GM23248 (cell line): Measurements from ENCODE around the gene KCNC2. TPM values are rescaled to one million over a fixed set of nuclear protein-coding genes. Genes with fewer than 3 reads are reported as not detected.

Source experiments
- DNase-seq: peaks from one replicate; pipeline ENCODE4 v3.0.0-alpha.2; 2015
- H2AFZ ChIP-seq: fragments of 200-600 bp; sonication (generic); 2 replicates; pipeline ENCODE4 v1.6.1; 2016; ENCODE audit warnings: antibody characterized with exemption
- H3F3A ChIP-seq: fragments of 200-600 bp; sonication (generic); 2 replicates; pipeline ENCODE4 v1.6.1; 2016; ENCODE audit warnings: mild to moderate bottlenecking, antibody characterized with exemption, mixed run types; ENCODE audit not compliant: insufficient read depth
- H3K27ac ChIP-seq: fragments of 200-600 bp; sonication (generic); 2 replicates; pipeline ENCODE4 v1.5.1; 2016; ENCODE audit warnings: mild to moderate bottlenecking
- H3K27me3 ChIP-seq: fragments of 200-600 bp; sonication (generic); replicated peaks from 2 replicates; pipeline ENCODE4 v1.6.1; 2016; ENCODE audit warnings: mild to moderate bottlenecking; ENCODE audit not compliant: insufficient read depth
- H3K36me3 ChIP-seq: fragments of 200-600 bp; sonication (generic); 2 replicates; pipeline ENCODE4 v1.6.1; 2016; ENCODE audit warnings: low read depth, mild to moderate bottlenecking
- H3K4me1 ChIP-seq: fragments of 200-600 bp; sonication (generic); 2 replicates; pipeline ENCODE4 v1.6.1; 2016; ENCODE audit warnings: mild to moderate bottlenecking; ENCODE audit not compliant: insufficient read depth
- H3K4me2 ChIP-seq: fragments of 200-600 bp; sonication (generic); one replicate; pipeline ENCODE4 v1.6.1; 2016; ENCODE audit warnings: mild to moderate bottlenecking; ENCODE audit not compliant: unreplicated experiment
- H3K4me3 ChIP-seq: fragments of 200-600 bp; sonication (generic); 2 replicates; pipeline ENCODE4 v1.5.1; 2016; ENCODE audit warnings: mild to moderate bottlenecking
- H3K79me2 ChIP-seq: fragments of 200-600 bp; sonication (generic); 2 replicates; pipeline ENCODE4 v1.6.1; 2016; ENCODE audit warnings: mild to moderate bottlenecking; ENCODE audit not compliant: insufficient read depth
- H3K9ac ChIP-seq: fragments of 200-600 bp; sonication (generic); 2 replicates; pipeline ENCODE4 v1.6.1; 2016; ENCODE audit warnings: mild to moderate bottlenecking
- H3K9me2 ChIP-seq: fragments of 200-600 bp; sonication (generic); 2 replicates; pipeline ENCODE4 v1.6.1; 2016; ENCODE audit warnings: mixed run types, mild to moderate bottlenecking, moderate library complexity; ENCODE audit not compliant: insufficient read depth
- H3K9me3 ChIP-seq: fragments of 200-600 bp; sonication (generic); one replicate; pipeline ENCODE4 v1.6.1; 2017; ENCODE audit warnings: low read depth
- H4K20me1 ChIP-seq: fragments of 200-600 bp; sonication (generic); 2 replicates; pipeline ENCODE4 v1.6.0; 2016; ENCODE audit not compliant: insufficient read depth
- EZH2 ChIP-seq: fragments of 200-600 bp; sonication (generic); IDR thresholded peaks from 2 replicates; pipeline ENCODE4 v1.6.1; 2018; ENCODE audit warnings: antibody characterized with exemption, mild to moderate bottlenecking; ENCODE audit not compliant: insufficient read depth, poor library complexity, severe bottlenecking
- EZH2phosphoT487 ChIP-seq: fragments of 200-600 bp; sonication (generic); IDR thresholded peaks from 2 replicates; pipeline ENCODE4 v1.6.1; 2018; ENCODE audit warnings: antibody characterized with exemption, moderate library complexity, mild to moderate bottlenecking, low read depth; ENCODE audit not compliant: insufficient read depth
- WGBS, 2 experiments: methylation state at CpG; one replicate each; pipeline ENCODE4 v1.1.6; 2015 to 2017; ENCODE audit warnings: low lambda C conversion rate in 2 of 2, low coverage in 1 of 2; ENCODE audit errors: missing lambda C conversion rate in 2 of 2; 5-methylcytosine and 5-hydroxymethylcytosine counted together
- in situ Hi-C: fragments of 300-500 bp; cut with MboI; formaldehyde crosslinking; loops from 2 replicates; pipeline ENCODE4 v1.15.0; 2020
- polyA plus RNA-seq: library from polyadenylated mRNA; unstranded; fragments of >200 nt; fragmentation: Nextera tagmentation; extraction: Ambion mirVana; gene quantifications from 2 replicates; pipeline ENCODE4 v1.2.1, GENCODE V29; 2016
- total RNA-seq: library from RNA; depleted of rRNA; stranded (reverse); fragments of >200 nt; shearing (Covaris generic); gene quantifications from 2 replicates; pipeline ENCODE4 v1.2.3, GENCODE V29; 2014

Gene KCNC2
- total and polyA plus RNA-seq, 2 experiments from 2014 or later: not detected

DNA sequence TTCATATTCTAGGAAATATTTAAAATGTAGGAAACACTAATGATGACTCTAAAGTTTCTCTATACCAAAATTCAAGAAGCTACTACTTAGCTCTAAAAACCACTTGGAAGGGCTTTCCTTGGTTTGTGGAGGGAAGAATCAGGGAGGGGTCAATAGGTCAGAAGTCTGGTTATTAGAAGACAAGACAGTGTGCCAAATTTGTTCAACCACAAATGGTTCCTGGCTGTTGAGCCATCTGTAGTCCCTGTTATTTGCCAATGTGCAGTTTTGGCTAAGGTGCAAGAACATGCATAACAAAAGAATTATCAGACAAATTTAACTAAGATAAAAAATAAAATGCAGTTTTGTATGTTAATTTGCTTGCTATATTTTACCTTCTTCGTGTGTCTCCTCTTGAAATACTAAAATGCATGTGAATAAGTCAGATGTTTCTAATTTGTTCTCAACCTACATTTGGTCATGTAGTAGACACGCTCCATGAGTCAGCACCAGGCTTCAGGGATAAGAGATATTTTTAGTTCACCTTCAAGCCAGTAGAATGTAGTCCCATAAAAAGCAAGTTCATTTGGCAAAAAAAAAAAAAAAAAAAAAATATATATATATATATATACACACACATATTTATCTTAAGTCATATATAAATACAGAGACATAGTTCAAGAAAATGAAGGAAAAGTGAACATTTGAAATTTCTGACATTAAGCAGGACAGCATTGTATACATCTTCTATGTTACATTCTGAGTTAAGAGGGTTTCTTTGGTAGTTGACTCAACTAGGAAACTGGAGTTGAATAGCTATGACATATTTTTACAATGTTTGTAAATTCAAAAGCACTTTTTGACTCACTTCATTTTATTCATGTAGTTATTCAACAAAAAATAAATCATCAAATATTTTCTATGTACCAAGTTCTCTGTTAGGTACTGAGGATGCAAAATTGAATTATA, 123.3 kb downstream of the KCNC2 start:
- 1 to 2% methylated on average over 2 of the region's 2 CpGs for WGBS, 2 experiments
- Histone ChIP-seq H4K20me1 (no peaks in the 10 kb centered on the region), H3K4me3 (no peak overlapping the region), H3K36me3 (no peaks in the 10 kb centered on the region), H3K27me3 (0 out of 2 replicates have a peak, but pooled peaks cover 3% of the 10 kb centered on the region), H3F3A (peaks cover 23% of the 10 kb centered on the region), H3K4me2 (peak overlapping the region; percentile 27), H3K79me2 (no peaks in the 10 kb centered on the region), H3K27ac (no peak overlapping the region), H3K9me3 (no peaks in the 10 kb centered on the region), H3K9me2 (no peaks in the 10 kb centered on the region), H2AFZ (no peak overlapping the region), H3K9ac (no peak overlapping the region), H3K4me1 (peaks cover 13% of the 10 kb centered on the region)
- in situ Hi-C loops: no loop called here
- DNase-seq: peak; percentile 82
- TF ChIP-seq EZH2phosphoT487 (0 out of 2 replicates have a peak, but pooled peaks have one; percentile 41), EZH2 (no peak)

GRCh38 chr12:75081305-75081704, 128.3 kb downstream of the KCNC2 start:
- 5 to 6% methylated on average over 2 of the region's 2 CpGs for WGBS, 2 experiments
- H3K4me2 ChIP-seq: no peak overlapping the region
- no peak overlapping the region for H3K27ac ChIP-seq
- H3K9me2 ChIP-seq: no peaks in the 10 kb centered on the region
- no peak overlapping the region for H3K4me3 ChIP-seq
- peaks cover 8% of the 10 kb centered on the region for H3K4me1 ChIP-seq
- H3K9ac ChIP-seq: no peak overlapping the region
- TF ChIP-seq EZH2phosphoT487 (no peak), EZH2 (no peak)
- no peaks in the 10 kb centered on the region for H4K20me1 ChIP-seq
- in situ Hi-C loops: no loop called here
- peaks cover 12% of the 10 kb centered on the region for H3K27me3 ChIP-seq
- DNase-seq: no peak
- H3K36me3 ChIP-seq: no peaks in the 10 kb centered on the region
- H3K79me2 ChIP-seq: no peaks in the 10 kb centered on the region
- peaks cover 11% of the 10 kb centered on the region for H3F3A ChIP-seq
- H2AFZ ChIP-seq: no peak overlapping the region
- no peaks in the 10 kb centered on the region for H3K9me3 ChIP-seq

DNA sequence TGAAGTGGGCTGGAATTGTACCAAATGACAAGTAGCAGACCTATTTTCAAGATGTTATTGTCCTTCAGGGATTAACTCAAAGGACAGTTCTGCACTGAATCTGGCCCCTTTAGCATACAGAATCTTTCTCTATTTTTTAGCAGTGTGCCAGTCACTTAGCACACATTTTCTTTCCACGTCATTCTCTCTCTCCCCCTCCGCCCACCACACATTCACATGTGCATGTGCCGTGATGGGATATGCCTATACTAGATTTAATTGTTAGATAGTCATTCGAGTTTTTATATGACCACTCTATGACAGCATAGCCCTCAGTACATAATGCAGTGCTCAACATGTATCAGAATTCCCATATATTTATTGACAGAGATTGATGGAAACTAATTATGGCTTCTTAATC, 129.1 kb downstream of the KCNC2 start:
- WGBS, 2 experiments: 19 to 22% methylated on average over 4 of the region's 4 CpGs
- H3K4me1 ChIP-seq: peaks cover under 1% of the 10 kb centered on the region; the same call in 1 of the 2 replicates
- TF ChIP-seq EZH2 (no peak), EZH2phosphoT487 (no peak)
- no peaks in the 10 kb centered on the region for H3K9me2 ChIP-seq
- no peaks in the 10 kb centered on the region for H3K9me3 ChIP-seq
- H3F3A ChIP-seq: peaks cover 4% of the 10 kb centered on the region
- H3K36me3 ChIP-seq: no peaks in the 10 kb centered on the region
- peaks cover 12% of the 10 kb centered on the region for H3K27me3 ChIP-seq
- H3K79me2 ChIP-seq: no peaks in the 10 kb centered on the region
- no peak overlapping the region for H3K4me2 ChIP-seq
- H4K20me1 ChIP-seq: no peaks in the 10 kb centered on the region
- H2AFZ ChIP-seq: no peak overlapping the region
- DNase-seq: no peak
- in situ Hi-C loops: no loop called here
- no peak overlapping the region for H3K9ac ChIP-seq
- H3K4me3 ChIP-seq: no peak overlapping the region
- H3K27ac ChIP-seq: no peak overlapping the region

DNA sequence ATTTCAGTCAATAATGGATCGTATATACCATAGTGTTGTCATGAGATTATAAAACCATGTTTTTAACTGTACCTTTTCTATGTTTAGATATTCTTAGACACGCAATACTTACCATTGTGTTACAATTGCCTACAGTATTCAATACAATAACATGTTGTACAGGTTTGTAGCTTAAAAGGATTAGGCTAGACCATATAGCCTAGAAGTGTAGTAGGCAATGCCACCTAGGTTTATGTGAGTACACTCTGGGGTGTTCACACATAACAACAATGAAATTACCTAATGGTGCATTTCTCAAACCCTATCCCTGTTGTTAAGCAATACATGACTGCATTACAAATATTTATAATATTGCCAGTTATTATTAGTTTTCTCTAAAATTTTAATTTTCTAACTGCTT, 144.2 kb downstream of the KCNC2 start:
- TF ChIP-seq EZH2phosphoT487: no peak
- no peak for TF ChIP-seq EZH2
- no peaks in the 10 kb centered on the region; the same call in 1 of the 2 replicates for H3K27me3 ChIP-seq
- H4K20me1 ChIP-seq: no peaks in the 10 kb centered on the region
- in situ Hi-C loops: no loop called here
- H3K27ac ChIP-seq: no peak overlapping the region
- no peak overlapping the region for H3K9ac ChIP-seq
- no peak for DNase-seq
- no peaks in the 10 kb centered on the region for H3K9me2 ChIP-seq
- no peak overlapping the region for H2AFZ ChIP-seq
- H3K9me3 ChIP-seq: no peaks in the 10 kb centered on the region
- H3K4me1 ChIP-seq: no peaks in the 10 kb centered on the region
- H3F3A ChIP-seq: no peaks in the 10 kb centered on the region
- H3K79me2 ChIP-seq: no peaks in the 10 kb centered on the region
- no peaks in the 10 kb centered on the region for H3K36me3 ChIP-seq
- no peak overlapping the region for H3K4me3 ChIP-seq
- H3K4me2 ChIP-seq: no peak overlapping the region
- WGBS, 2 experiments: 18 to 27% methylated on average over 2 of the region's 2 CpGs
